OCI-LY1 (cell line): Measurements from ENCODE around the gene RAB11A.

Experiments used
- H2AFZ ChIP-seq: fragments of 200-600 bp; sonication (generic), shearing (Covaris generic); 2 replicates; pipeline ENCODE4 v1.6.0; 2014; ENCODE audit warnings: antibody characterized with exemption, mild to moderate bottlenecking, low read length
- H3F3A ChIP-seq: fragments of 200-600 bp; sonication (generic), shearing (Covaris generic); 2 replicates; pipeline ENCODE4 v1.6.0; 2014; ENCODE audit warnings: mild to moderate bottlenecking, antibody characterized with exemption, low read length, moderate library complexity; ENCODE audit not compliant: insufficient read depth
- H3K27ac ChIP-seq: fragments of 200-600 bp; sonication (generic); 2 replicates; pipeline ENCODE4 v1.5.1; 2014; ENCODE audit warnings: low read length, mixed run types, mild to moderate bottlenecking, low read depth; ENCODE audit not compliant: poor library complexity, severe bottlenecking
- H3K27me3 ChIP-seq: fragments of 200-600 bp; sonication (generic); 2 replicates; pipeline ENCODE4 v1.6.0; 2014; ENCODE audit warnings: antibody characterized with exemption, mild to moderate bottlenecking, low read length, moderate library complexity; ENCODE audit not compliant: insufficient read depth
- H3K36me3 ChIP-seq: fragments of 200-600 bp; sonication (generic); 2 replicates; pipeline ENCODE4 v1.6.1; 2014; ENCODE audit warnings: mild to moderate bottlenecking, antibody characterized with exemption, low read length, moderate library complexity, mixed read lengths; ENCODE audit not compliant: insufficient read depth
- H3K4me1 ChIP-seq: fragments of 200-600 bp; sonication (generic); 2 replicates; pipeline ENCODE4 v1.5.1; 2014; ENCODE audit warnings: mild to moderate bottlenecking, low read length, moderate library complexity; ENCODE audit not compliant: insufficient read depth, severe bottlenecking
- H3K4me2 ChIP-seq: fragments of 200-600 bp; sonication (generic), shearing (Covaris generic); 2 replicates; pipeline ENCODE4 v1.6.1; 2014; ENCODE audit warnings: low read length
- H3K4me3 ChIP-seq: fragments of 200-600 bp; sonication (generic); 2 replicates; pipeline ENCODE4 v1.5.1; 2014; ENCODE audit warnings: low read length, low read depth, mild to moderate bottlenecking, mixed read lengths; ENCODE audit not compliant: poor library complexity, severe bottlenecking
- H3K79me2 ChIP-seq: fragments of 200-600 bp; shearing (Covaris generic); 2 replicates; pipeline ENCODE4 v1.6.1; 2016; ENCODE audit warnings: mixed run types, low read length, mixed read lengths; ENCODE audit not compliant: insufficient read depth
- H3K9ac ChIP-seq: fragments of 200-600 bp; sonication (generic), shearing (Covaris generic); 2 replicates; pipeline ENCODE4 v1.6.1; 2014; ENCODE audit warnings: mild to moderate bottlenecking, low read length, mixed read lengths
- H3K9me2 ChIP-seq: fragments of 200-600 bp; sonication (generic), shearing (Covaris generic); 2 replicates; pipeline ENCODE4 v1.6.1; 2014; ENCODE audit warnings: low read depth, mild to moderate bottlenecking, low read length, mixed read lengths
- H3K9me3 ChIP-seq: fragments of 200-600 bp; shearing (Covaris generic); 2 replicates; pipeline ENCODE4 v1.6.1; 2014; ENCODE audit warnings: low read length, mixed read lengths
- H4K20me1 ChIP-seq: fragments of 200-600 bp; sonication (generic), shearing (Covaris generic); 2 replicates; pipeline ENCODE4 v1.6.0; 2016; ENCODE audit warnings: mild to moderate bottlenecking, low read length; ENCODE audit not compliant: insufficient read depth
- EZH2 ChIP-seq: fragments of 200-600 bp; sonication (generic), shearing (Covaris generic); IDR thresholded peaks from 2 replicates; pipeline ENCODE4 v1.8.0; 2017; ENCODE audit warnings: borderline replicate concordance, mixed run types, mild to moderate bottlenecking, antibody characterized with exemption, low read length, moderate library complexity, mixed read lengths
- TF ChIP-seq, protein P1 (sequence below): fragments of 200-600 bp; sonication (generic), shearing (Covaris generic); IDR thresholded peaks from 2 replicates; pipeline ENCODE4 v1.5.1; 2017; ENCODE audit warnings: mild to moderate bottlenecking, antibody characterized with exemption, low read length, moderate library complexity, mixed read lengths

The RAB11A gene

DNA sequence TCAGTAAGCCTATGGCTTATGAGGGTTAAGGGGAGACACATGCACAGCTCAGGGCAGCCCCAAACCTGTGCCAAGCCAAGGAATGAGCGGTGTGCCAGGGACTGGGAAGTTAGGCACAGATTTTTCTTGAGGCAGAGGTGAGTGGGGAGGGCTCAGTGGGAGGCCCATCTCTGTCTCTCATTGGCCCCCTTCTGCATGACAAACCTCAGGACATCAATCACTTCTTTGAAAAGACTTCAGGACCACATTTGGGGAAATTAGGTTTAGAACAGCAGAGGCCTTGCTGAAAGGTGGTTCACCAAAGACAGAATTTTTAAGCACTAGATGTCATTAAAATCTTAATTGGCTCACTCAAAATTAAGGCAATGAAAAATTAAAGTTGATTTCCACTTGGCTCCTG, 57.2 kb downstream of the RAB11A start:
- peaks cover 49% of the 10 kb centered on the region for H3K36me3 ChIP-seq
- TF ChIP-seq EZH2: no peak
- TF ChIP-seq, protein P1, sequence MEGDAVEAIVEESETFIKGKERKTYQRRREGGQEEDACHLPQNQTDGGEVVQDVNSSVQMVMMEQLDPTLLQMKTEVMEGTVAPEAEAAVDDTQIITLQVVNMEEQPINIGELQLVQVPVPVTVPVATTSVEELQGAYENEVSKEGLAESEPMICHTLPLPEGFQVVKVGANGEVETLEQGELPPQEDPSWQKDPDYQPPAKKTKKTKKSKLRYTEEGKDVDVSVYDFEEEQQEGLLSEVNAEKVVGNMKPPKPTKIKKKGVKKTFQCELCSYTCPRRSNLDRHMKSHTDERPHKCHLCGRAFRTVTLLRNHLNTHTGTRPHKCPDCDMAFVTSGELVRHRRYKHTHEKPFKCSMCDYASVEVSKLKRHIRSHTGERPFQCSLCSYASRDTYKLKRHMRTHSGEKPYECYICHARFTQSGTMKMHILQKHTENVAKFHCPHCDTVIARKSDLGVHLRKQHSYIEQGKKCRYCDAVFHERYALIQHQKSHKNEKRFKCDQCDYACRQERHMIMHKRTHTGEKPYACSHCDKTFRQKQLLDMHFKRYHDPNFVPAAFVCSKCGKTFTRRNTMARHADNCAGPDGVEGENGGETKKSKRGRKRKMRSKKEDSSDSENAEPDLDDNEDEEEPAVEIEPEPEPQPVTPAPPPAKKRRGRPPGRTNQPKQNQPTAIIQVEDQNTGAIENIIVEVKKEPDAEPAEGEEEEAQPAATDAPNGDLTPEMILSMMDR: no peak
- no peaks in the 10 kb centered on the region for H3K9me2 ChIP-seq
- H3K27ac ChIP-seq: no peak overlapping the region
- H3K4me2 ChIP-seq: no peak overlapping the region
- no peak overlapping the region for H2AFZ ChIP-seq
- H3K9ac ChIP-seq: no peak overlapping the region
- peaks cover 9% of the 10 kb centered on the region for H3K4me1 ChIP-seq
- H3F3A ChIP-seq: no peaks in the 10 kb centered on the region
- H3K79me2 ChIP-seq: no peaks in the 10 kb centered on the region
- no peaks in the 10 kb centered on the region for H3K27me3 ChIP-seq
- H4K20me1 ChIP-seq: no peaks in the 10 kb centered on the region
- H3K9me3 ChIP-seq: no peaks in the 10 kb centered on the region
- H3K4me3 ChIP-seq: no peak overlapping the region

DNA sequence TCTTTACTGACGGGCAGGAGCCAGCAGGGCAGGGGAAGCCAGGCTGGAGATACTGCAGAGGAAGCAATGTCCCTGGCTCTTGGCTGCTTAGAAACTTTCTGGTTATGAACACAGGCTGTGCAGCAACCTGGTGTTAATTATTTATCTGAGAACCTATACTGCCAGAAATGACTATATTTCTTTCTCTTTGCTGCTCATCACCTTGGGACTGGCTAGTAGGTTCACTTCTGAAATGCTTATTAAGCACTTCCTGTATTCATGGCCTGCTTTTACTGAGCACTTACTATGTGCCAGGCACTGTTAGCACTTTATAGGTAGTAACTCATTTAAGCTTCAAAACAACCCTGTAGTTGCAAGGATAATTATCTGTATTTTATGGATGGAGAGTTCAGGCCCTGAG, 57.6 kb downstream of the RAB11A start:
- no peaks in the 10 kb centered on the region for H3K27me3 ChIP-seq
- H3K4me2 ChIP-seq: no peak overlapping the region
- H4K20me1 ChIP-seq: no peaks in the 10 kb centered on the region
- H2AFZ ChIP-seq: no peak overlapping the region
- peaks cover 5% of the 10 kb centered on the region for H3K4me1 ChIP-seq
- no peak overlapping the region for H3K9ac ChIP-seq
- H3K36me3 ChIP-seq: peaks cover 44% of the 10 kb centered on the region; the same call in 1 of the 2 replicates
- no peak overlapping the region for H3K4me3 ChIP-seq
- no peak overlapping the region for H3K27ac ChIP-seq
- TF ChIP-seq, protein P1: no peak
- TF ChIP-seq EZH2: no peak
- H3F3A ChIP-seq: no peaks in the 10 kb centered on the region
- no peaks in the 10 kb centered on the region for H3K79me2 ChIP-seq
- H3K9me3 ChIP-seq: no peaks in the 10 kb centered on the region
- no peaks in the 10 kb centered on the region for H3K9me2 ChIP-seq

DNA sequence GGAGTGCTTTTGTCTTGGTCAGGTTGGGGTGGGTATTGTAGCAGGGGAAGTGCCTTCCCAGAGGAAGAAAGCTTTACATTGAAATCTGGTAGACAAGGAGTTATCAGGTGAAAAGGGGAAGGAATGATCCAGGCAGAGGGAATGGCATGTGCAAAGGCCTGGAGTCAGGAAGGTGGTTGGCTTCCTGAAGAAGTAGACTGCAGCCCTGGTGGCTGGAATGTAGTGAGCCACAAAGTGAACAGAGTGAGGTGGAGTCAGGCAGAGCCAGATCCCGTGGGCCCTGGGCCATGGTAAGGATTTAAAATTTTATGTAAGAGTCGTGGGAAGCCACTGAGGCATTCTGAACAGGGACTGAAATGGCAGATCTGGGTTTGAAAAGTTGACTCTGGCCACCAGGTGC, 58.3 kb downstream of the RAB11A start:
- Histone ChIP-seq H2AFZ (no peak overlapping the region), H3K9me3 (no peaks in the 10 kb centered on the region), H3K27ac (no peak overlapping the region), H3K9me2 (no peaks in the 10 kb centered on the region), H3K79me2 (no peaks in the 10 kb centered on the region), H3K4me3 (no peak overlapping the region), H3K4me2 (no peak overlapping the region), H3K27me3 (no peaks in the 10 kb centered on the region), H3F3A (no peaks in the 10 kb centered on the region), H3K36me3 (peaks cover 38% of the 10 kb centered on the region; the same call in 1 of the 2 replicates), H3K4me1 (no peaks in the 10 kb centered on the region), H3K9ac (no peak overlapping the region), H4K20me1 (no peaks in the 10 kb centered on the region)
- TF ChIP-seq, protein P1: no peak
- no peak for TF ChIP-seq EZH2
